Naive thymus-derived CD8-positive, alpha-beta T cell (primary cell): ENCODE results near the gene RNF32. TPM values are rescaled to one million over a fixed set of nuclear protein-coding genes. Genes with fewer than 3 reads are reported as not detected.
A peak's percentile ranks its signal among the peaks of the same experiment; 100 is the strongest.

Source experiments
- ATAC-seq, 2 donors: fragments of 150-1000 bp; cut with Tn5 transposase in 1 of 2; sonication (Bioruptor Pico), chemical (Tn5 transposase) in 1 of 2; 1 replicate in 1 of 2; 2 replicates in 1 of 2; pipeline ENCODE4 v1.10.0; 2021; ENCODE audit warnings: mild to moderate bottlenecking in 2 of 2, moderate library complexity in 2 of 2
- POLR2A ChIA-PET: fragments of 350-600 bp; sonication (Branson Sonifier 250); formaldehyde crosslinking; loops from one replicate; lab custom pipeline; 2021; ENCODE audit warnings: antibody characterized with exemption; lab: Charles Lee
- DNase-seq, 10 donors: peaks; one replicate each; pipeline versions ENCODE4 v3.0.0 to v3.0.0-alpha.2; 2020 to 2022
- H3K27ac Mint-ChIP-seq, 10 donors: one replicate each; pipeline ENCODE4 v1.8.0; 2020 to 2022; ENCODE audit warnings: mild to moderate bottlenecking in 10 of 10, mixed read lengths in 10 of 10, moderate library complexity in 4 of 10, inconsistent platforms in 1 of 10
- H3K27me3 Mint-ChIP-seq, 5 donors: one replicate each; pipeline ENCODE4 v1.8.0; 2021 to 2022; ENCODE audit warnings: mixed read lengths in 5 of 5
- H3K36me3 Mint-ChIP-seq, 3 donors: one replicate each; pipeline ENCODE4 v1.8.0; 2020 to 2022; ENCODE audit warnings: mixed read lengths in 3 of 3, mild to moderate bottlenecking in 2 of 3, inconsistent platforms in 1 of 3
- H3K4me1 Mint-ChIP-seq, 4 donors: one replicate each; pipeline ENCODE4 v1.8.0; 2021 to 2022; ENCODE audit warnings: mixed read lengths in 4 of 4
- H3K4me3 Mint-ChIP-seq, 10 donors: one replicate each; pipeline ENCODE4 v1.8.0; 2020 to 2022; ENCODE audit warnings: mild to moderate bottlenecking in 10 of 10, mixed read lengths in 10 of 10, moderate library complexity in 6 of 10, inconsistent platforms in 1 of 10
- H3K9me3 Mint-ChIP-seq, 9 donors: one replicate each; pipeline ENCODE4 v1.8.0; 2020 to 2022; ENCODE audit warnings: mixed read lengths in 9 of 9, mild to moderate bottlenecking in 3 of 9, inconsistent platforms in 1 of 9, moderate library complexity in 1 of 9
- polyA plus RNA-seq, 3 donors: library from polyadenylated mRNA; unstranded; fragments of 300-500 nt; fragmentation: Illumina TruSeq; gene quantifications; one replicate each; pipeline ENCODE4 v1.2.3, GENCODE V29; 2021
- total RNA-seq, 8 experiments: library from RNA in 2 of 8; stranded (reverse) in 2 of 8; gene quantifications; one replicate each; pipeline ENCODE4 v1.2.3 and lab custom pipeline; 2021 to 2026

Gene RNF32
- total and polyA plus RNA-seq, 5 experiments from 2014 or later: 0.21 to 0.60 (median 0.33) TPM; not detected in 1

GRCh38 chr7:156607332-156608172, 33.0 kb upstream of the RNF32 start:
- peak overlapping the region; percentile 36 to 77 (median 60) for H3K4me3 Mint-ChIP-seq
- H3K27me3 Mint-ChIP-seq: peaks cover 8 to 46% (median 23%) of the 10 kb centered on the region in 5 donors
- no peaks in the 10 kb centered on the region for H3K9me3 Mint-ChIP-seq
- POLR2A ChIA-PET: interaction anchor here (0.5 kb wide), 2 partner anchors 25 to 1695 kb away, joined by 3 read pairs; no protein-coding TSS in a partner anchor
- no peaks in the 10 kb centered on the region for H3K36me3 Mint-ChIP-seq
- H3K4me1 Mint-ChIP-seq: peaks cover 14 to 24% (median 22%) of the 10 kb centered on the region in 4 donors
- peak in 2 of 10 donors; percentile 16 to 17 for DNase-seq
- ATAC-seq: peak; percentile 47 to 67
- peak overlapping the region in 1 of 10 donors; percentile 29 for H3K27ac Mint-ChIP-seq

GRCh38 chr7:156608173-156608478, 32.4 kb upstream of the RNF32 start:
- POLR2A ChIA-PET: interaction anchor here (0.5 kb wide), 1 partner anchor 1695 kb away, joined by 3 read pairs; no protein-coding TSS in a partner anchor
- Mint-ChIP-seq H3K9me3 (no peaks in the 10 kb centered on the region), H3K4me3 (peak overlapping the region; percentile 46 to 77 (median 64)), H3K27ac (peak overlapping the region in 2 of 10 donors; percentile 25 to 71), H3K36me3 (no peaks in the 10 kb centered on the region), H3K27me3 (peaks cover 6 to 40% (median 23%) of the 10 kb centered on the region in 5 donors), H3K4me1 (peaks cover 20 to 30% (median 27%) of the 10 kb centered on the region in 4 donors)
- DNase-seq (no peak), ATAC-seq (no peak)

GRCh38 chr7:156609010-156609877, 31.3 kb upstream of the RNF32 start:
- no peak for DNase-seq
- Mint-ChIP-seq H3K27ac (no peak overlapping the region), H3K27me3 (peaks cover 6 to 34% (median 21%) of the 10 kb centered on the region in 5 donors)

GRCh38 chr7:156610130-156610529, 30.4 kb upstream of the RNF32 start:
- Mint-ChIP-seq H3K27ac (no peak overlapping the region), H3K4me3 (no peak overlapping the region), H3K36me3 (no peaks in the 10 kb centered on the region), H3K4me1 (peaks cover 24 to 39% (median 32%) of the 10 kb centered on the region in 4 donors), H3K9me3 (no peaks in the 10 kb centered on the region), H3K27me3 (peaks cover 6 to 34% (median 20%) of the 10 kb centered on the region in 5 donors)
- ATAC-seq (no peak), DNase-seq (no peak)
- POLR2A ChIA-PET: no interaction called here

More at GRCh38 chr7:156609010-156609877, 31.3 kb upstream of the RNF32 start:
- Mint-ChIP-seq H3K4me1 (peaks cover 24 to 34% (median 30%) of the 10 kb centered on the region in 4 donors), H3K4me3 (peak overlapping the region in 8 of 10 donors; percentile 46 to 77 (median 68)), H3K36me3 (no peaks in the 10 kb centered on the region), H3K9me3 (no peaks in the 10 kb centered on the region)
- no peak for ATAC-seq
- POLR2A ChIA-PET: no interaction called here

GRCh38 chr7:156610601-156611000, 30.0 kb upstream of the RNF32 start:
- POLR2A ChIA-PET: no interaction called here
- no peak for DNase-seq
- peaks cover 24 to 39% (median 32%) of the 10 kb centered on the region in 4 donors for H3K4me1 Mint-ChIP-seq
- no peak for ATAC-seq
- no peaks in the 10 kb centered on the region for H3K9me3 Mint-ChIP-seq
- H3K36me3 Mint-ChIP-seq: no peaks in the 10 kb centered on the region
- peak overlapping the region in 1 of 10 donors; percentile 37 for H3K27ac Mint-ChIP-seq
- H3K4me3 Mint-ChIP-seq: no peak overlapping the region
- peaks cover 9 to 34% (median 19%) of the 10 kb centered on the region in 5 donors for H3K27me3 Mint-ChIP-seq

GRCh38 chr7:156611014-156612010, 29.3 kb upstream of the RNF32 start:
- POLR2A ChIA-PET: no interaction called here
- ATAC-seq (no peak), DNase-seq (no peak)
- peaks cover 12 to 36% (median 20%) of the 10 kb centered on the region in 5 donors for H3K27me3 Mint-ChIP-seq
- no peaks in the 10 kb centered on the region for H3K36me3 Mint-ChIP-seq
- no peak overlapping the region for H3K27ac Mint-ChIP-seq
- no peak overlapping the region for H3K4me3 Mint-ChIP-seq
- no peaks in the 10 kb centered on the region for H3K9me3 Mint-ChIP-seq
- peaks cover 24 to 42% (median 33%) of the 10 kb centered on the region in 4 donors for H3K4me1 Mint-ChIP-seq

GRCh38 chr7:156612930-156613329, 27.6 kb upstream of the RNF32 start:
- DNase-seq (peak; percentile 52 to 87 (median 77)), ATAC-seq (peak; percentile 99)
- Mint-ChIP-seq H3K9me3 (peaks cover 0 to 2% (median 0%) of the 10 kb centered on the region in 9 donors), H3K4me1 (peaks cover 27 to 48% (median 37%) of the 10 kb centered on the region in 4 donors), H3K27ac (peak overlapping the region in 7 of 10 donors; percentile 18 to 89 (median 61)), H3K27me3 (peaks cover 22 to 52% (median 30%) of the 10 kb centered on the region in 5 donors), H3K36me3 (no peaks in the 10 kb centered on the region), H3K4me3 (peak overlapping the region in 9 of 10 donors; percentile 7 to 74 (median 43))
- POLR2A ChIA-PET: no interaction called here

GRCh38 chr7:156614434-156615264, 25.9 kb upstream of the RNF32 start:
- Mint-ChIP-seq H3K9me3 (peaks cover 0 to 2% (median 0%) of the 10 kb centered on the region in 9 donors), H3K36me3 (peaks cover 0 to 2% (median 0%) of the 10 kb centered on the region in 3 donors), H3K27me3 (peaks cover 20 to 51% (median 35%) of the 10 kb centered on the region in 5 donors), H3K27ac (peak overlapping the region in 1 of 10 donors; percentile 72), H3K4me3 (no peak overlapping the region), H3K4me1 (peaks cover 23 to 42% (median 30%) of the 10 kb centered on the region in 4 donors)
- POLR2A ChIA-PET: no interaction called here
- ATAC-seq: no peak
- DNase-seq: no peak

- ATAC-seq: peak in 1 of 2 donors; percentile 6
- Mint-ChIP-seq H3K27ac (no peak overlapping the region), H3K36me3 (peaks cover 0 to 12% (median 12%) of the 10 kb centered on the region in 3 donors), H3K9me3 (peaks cover 0 to 12% (median 6%) of the 10 kb centered on the region in 9 donors), H3K27me3 (peaks cover 31 to 70% (median 48%) of the 10 kb centered on the region in 5 donors), H3K4me1 (peaks cover 20 to 34% (median 28%) of the 10 kb centered on the region in 4 donors), H3K4me3 (peak overlapping the region; percentile 6 to 79 (median 62))
- POLR2A ChIA-PET: no interaction called here
- DNase-seq: no peak
Observed at GRCh38 chr7:156616269-156617202, 24.0 kb upstream of the RNF32 start.

GRCh38 chr7:156617215-156617614, 23.4 kb upstream of the RNF32 start:
- POLR2A ChIA-PET: no interaction called here
- Mint-ChIP-seq H3K27me3 (peaks cover 34 to 77% (median 51%) of the 10 kb centered on the region in 5 donors), H3K4me1 (peaks cover 16 to 27% (median 23%) of the 10 kb centered on the region in 4 donors), H3K27ac (no peak overlapping the region), H3K36me3 (peaks cover 0 to 14% (median 13%) of the 10 kb centered on the region in 3 donors), H3K9me3 (peaks cover 0 to 15% (median 8%) of the 10 kb centered on the region in 9 donors), H3K4me3 (peak overlapping the region; percentile 6 to 79 (median 62))
- DNase-seq: no peak
- no peak for ATAC-seq
